Activated CD4-positive, alpha-beta T cell treated with anti-CD3 and anti-CD28 coated beads for 24 hours (primary cell): ENCODE results near the gene SPNS2.

ENCODE experiments used
- DNase-seq, 2 donors: peaks; one replicate each; pipeline ENCODE4 v3.0.0-alpha.2; 2020; ENCODE audit warnings: low read depth in 2 of 2

Gene SPNS2

GRCh38 chr17:4520060-4520893 lies 21.6 kb downstream of the SPNS2 start:
- DNase-seq = no peak

- DNase-seq = no peak
These were observed 22.4 kb downstream of the SPNS2 start for GRCh38 chr17:4520894-4521600.

DNA sequence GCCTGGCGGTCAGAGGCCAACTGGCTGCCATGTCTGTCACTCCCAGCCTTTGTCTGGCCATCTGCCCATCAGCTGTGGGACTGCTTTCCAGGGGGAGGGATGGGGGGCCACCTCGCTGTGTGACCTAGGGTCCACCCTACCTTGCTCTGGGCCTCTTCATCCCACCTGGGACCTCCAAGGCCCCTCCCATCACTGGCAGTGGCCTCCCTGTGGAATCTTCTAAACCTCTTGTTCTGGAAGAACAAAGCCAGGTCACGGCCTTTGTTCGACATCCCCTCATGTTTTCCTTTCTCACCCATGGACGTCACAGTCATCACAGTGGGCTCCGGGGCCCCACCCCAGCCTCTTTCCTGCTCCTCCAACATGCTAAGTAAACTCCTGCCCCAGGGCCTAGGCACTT lies 24.0 kb downstream of the SPNS2 start:
- no peak for DNase-seq

- DNase-seq = no peak
These were observed 25.3 kb downstream of the SPNS2 start for GRCh38 chr17:4523946-4524345.

DNA sequence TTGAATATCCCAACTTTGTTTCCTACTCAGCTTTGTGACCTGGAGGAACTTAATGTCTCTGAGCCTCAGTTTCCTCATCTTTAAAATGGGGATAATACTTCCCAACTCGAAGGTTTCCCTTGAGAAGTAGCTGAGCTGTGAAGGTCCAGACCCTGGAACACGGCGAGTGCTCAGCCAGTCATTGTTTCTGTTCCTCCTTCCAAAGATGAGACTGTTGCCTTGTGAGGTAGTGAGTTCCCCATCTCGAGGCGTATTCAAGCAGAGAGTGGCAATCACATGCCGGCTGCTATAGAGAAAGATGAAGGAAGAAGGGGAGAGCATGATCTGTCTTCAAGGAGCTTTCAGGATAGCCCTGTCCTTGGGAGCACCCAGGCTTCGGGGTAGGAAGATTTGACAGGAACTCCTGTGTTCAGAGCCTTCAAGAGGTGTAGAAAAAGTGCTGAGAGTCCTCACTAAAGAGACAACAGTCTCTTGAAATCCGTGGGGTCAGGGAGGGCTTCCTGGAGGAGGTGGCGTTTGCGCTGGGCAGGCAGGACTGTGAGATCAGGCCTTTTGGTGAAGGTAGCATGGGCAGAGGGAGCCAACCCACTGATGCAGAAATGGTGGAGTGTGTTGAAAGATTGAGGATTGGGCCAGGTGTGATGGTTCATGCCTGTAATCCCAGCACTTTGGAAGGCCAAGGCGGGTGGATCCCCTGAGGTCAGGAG lies 27.2 kb downstream of the SPNS2 start:
- no peak for DNase-seq

GRCh38 chr17:4527134-4527533 lies 28.5 kb downstream of the SPNS2 start:
- DNase-seq = no peak

GRCh38 chr17:4527566-4528125 lies 29.0 kb downstream of the SPNS2 start:
- no peak for DNase-seq

DNA sequence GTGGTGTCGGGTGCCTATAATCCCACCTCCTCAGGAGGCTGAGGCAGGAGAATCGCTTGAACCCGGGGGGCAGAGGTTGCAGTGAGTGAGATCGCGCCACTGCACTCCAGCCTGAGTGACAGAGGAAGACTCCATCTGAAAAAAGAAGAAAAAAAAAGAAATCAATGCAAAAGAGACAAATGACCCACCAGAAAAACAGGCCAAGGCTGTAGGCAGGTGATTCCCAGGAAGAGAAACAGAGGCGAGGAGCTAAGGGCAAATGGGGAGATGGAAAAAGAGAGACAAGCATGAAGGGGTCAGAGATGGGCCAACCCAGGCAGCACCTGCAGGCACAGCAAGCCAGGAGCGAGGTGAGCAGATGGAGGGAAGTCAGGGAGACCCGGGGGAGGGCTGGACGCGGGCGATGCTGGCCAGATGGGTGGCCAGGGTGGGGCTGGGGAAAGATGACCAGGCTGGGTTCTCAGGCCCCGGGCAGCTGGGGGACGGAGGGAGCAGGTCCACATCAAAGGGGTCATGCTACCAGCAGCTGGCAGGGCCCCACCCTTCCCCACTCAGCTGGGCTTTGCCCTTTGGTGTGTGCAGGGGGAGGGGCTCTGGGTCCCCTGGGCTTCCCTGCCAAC lies 31.0 kb downstream of the SPNS2 start:
- no peak for DNase-seq

DNA sequence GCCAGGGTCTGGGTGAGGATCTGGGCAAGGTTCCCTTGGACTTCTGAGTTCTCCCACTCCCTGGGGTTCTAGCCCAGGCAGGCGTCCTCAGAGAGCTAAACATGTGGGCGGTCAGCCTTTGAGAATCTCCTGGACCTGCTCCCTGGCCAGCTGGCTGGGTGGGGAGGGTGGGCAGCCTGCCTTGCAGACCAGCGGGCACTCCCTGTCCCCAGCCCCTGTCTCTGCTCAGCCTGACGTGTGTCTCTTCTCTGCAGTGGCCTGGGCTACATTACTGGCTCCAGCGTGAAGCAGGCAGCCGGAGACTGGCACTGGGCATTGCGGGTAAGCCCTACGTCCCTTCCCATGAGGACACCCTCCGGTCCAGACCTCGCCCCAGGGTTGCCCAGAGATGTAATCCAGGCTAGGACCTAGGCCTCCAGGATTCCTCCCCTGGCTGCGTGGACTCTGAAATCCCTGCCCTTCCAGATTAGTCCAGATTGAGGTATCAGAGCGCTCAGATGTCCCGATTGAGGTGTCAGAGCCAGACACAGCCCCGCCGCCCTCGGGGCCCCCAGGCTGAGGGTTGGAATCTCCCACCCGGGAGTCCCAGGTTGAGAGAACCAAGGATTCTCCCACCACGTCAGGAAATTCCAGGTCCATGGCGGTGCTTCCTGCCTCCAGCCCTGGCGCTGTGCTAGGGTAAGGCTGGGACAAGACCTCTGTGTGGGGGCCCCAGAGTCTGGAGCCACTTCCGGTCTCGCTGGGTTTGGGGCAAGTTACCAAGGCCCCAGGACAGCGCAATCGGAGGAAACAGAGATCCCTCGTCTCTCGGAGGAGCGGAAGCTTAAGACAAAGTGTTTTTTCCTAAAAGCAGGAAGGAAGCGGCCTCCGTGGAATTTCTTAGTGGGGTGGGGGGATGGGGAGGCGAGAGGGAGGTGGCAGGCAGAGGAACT lies 32.4 kb downstream of the SPNS2 start:
- DNase-seq = no peak

- no peak for DNase-seq
These were observed 33.5 kb downstream of the SPNS2 start for GRCh38 chr17:4531988-4532736.

GRCh38 chr17:4532860-4533522 lies 34.3 kb downstream of the SPNS2 start:
- no peak for DNase-seq

- no peak for DNase-seq
These were observed 35.1 kb downstream of the SPNS2 start for GRCh38 chr17:4533523-4534504.

DNA sequence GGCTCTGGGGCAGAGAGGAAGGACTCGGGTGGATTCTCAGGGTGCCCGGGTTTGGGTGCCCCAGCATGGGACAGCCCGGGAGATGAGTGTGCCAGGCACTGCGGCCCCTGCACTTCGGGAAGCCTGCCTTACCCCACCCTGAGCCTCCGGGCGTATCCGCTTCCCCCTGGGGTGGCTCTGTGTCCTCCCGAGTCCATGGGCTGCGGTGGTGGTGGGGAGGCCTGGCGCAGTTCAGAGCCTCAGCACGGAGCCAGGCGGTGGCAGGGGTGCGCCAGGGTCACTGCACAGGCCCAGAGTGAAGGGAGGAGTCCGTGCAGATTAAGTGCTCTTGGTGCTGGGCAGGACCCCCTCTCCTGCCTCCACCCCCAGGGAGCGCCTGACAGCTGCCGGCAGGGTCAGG lies 35.8 kb downstream of the SPNS2 start:
- DNase-seq = no peak

- no peak for DNase-seq
These were observed 36.4 kb downstream of the SPNS2 start for GRCh38 chr17:4534928-4535666.

DNA sequence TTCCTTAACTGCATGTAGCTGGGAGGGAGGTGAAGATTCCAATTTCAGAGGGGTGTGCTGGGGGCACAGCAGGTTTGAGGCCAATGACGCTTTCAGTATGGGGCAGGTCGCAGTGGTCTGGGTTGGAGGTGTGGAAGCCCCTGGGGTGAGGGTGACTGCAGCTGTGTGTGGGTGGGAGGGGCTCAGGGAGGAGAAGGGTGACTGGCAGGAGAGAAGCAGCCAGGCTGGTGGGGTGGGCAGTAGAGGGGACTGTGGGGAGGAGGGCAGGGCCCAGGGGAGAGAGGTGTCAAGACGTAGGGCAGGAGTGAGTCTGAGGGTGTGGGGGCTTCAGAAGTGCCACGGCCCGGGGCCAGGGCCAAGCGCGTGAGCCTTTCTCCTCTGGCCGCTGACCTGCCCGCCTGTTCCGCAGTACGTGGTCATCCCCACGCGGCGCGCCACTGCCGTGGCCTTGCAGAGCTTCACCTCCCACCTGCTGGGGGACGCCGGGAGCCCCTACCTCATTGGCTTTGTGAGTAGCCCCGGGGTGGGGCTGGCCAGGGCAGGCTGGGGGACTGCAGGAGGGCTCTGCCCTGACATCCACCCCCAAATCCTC lies 37.1 kb downstream of the SPNS2 start:
- no peak for DNase-seq

DNA sequence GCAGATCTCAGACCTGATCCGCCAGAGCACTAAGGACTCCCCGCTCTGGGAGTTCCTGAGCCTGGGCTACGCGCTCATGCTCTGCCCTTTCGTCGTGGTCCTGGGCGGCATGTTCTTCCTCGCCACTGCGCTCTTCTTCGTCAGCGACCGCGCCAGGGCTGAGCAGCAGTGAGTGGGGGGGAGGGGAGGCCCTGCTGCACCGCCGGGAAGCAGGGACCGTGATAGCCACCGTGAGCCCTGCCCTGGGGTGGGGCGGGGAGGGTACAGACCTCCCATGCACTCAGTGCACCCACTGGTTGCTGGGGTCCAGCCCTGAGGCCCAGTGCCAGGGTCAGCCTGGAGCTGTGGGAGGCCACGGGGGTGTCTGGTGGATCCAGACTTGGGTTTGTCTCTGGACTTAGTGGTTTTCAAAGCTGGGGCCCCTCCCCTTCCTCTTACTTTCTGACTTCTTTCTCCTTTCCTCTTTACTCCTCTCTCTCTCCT lies 37.6 kb downstream of the SPNS2 start:
- DNase-seq = no peak
